HG03520 (cell line): Measurements from ENCODE around the gene USP35.

Experiments
- ATAC-seq: cut with Tn5 transposase; IDR thresholded peaks from one replicate; pipeline ENCODE4 v1.9.1; 2021; ENCODE audit warnings: mild to moderate bottlenecking, moderate library complexity; ENCODE audit not compliant: unreplicated experiment

The USP35 gene, protein sequence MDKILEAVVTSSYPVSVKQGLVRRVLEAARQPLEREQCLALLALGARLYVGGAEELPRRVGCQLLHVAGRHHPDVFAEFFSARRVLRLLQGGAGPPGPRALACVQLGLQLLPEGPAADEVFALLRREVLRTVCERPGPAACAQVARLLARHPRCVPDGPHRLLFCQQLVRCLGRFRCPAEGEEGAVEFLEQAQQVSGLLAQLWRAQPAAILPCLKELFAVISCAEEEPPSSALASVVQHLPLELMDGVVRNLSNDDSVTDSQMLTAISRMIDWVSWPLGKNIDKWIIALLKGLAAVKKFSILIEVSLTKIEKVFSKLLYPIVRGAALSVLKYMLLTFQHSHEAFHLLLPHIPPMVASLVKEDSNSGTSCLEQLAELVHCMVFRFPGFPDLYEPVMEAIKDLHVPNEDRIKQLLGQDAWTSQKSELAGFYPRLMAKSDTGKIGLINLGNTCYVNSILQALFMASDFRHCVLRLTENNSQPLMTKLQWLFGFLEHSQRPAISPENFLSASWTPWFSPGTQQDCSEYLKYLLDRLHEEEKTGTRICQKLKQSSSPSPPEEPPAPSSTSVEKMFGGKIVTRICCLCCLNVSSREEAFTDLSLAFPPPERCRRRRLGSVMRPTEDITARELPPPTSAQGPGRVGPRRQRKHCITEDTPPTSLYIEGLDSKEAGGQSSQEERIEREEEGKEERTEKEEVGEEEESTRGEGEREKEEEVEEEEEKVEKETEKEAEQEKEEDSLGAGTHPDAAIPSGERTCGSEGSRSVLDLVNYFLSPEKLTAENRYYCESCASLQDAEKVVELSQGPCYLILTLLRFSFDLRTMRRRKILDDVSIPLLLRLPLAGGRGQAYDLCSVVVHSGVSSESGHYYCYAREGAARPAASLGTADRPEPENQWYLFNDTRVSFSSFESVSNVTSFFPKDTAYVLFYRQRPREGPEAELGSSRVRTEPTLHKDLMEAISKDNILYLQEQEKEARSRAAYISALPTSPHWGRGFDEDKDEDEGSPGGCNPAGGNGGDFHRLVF

DNA sequence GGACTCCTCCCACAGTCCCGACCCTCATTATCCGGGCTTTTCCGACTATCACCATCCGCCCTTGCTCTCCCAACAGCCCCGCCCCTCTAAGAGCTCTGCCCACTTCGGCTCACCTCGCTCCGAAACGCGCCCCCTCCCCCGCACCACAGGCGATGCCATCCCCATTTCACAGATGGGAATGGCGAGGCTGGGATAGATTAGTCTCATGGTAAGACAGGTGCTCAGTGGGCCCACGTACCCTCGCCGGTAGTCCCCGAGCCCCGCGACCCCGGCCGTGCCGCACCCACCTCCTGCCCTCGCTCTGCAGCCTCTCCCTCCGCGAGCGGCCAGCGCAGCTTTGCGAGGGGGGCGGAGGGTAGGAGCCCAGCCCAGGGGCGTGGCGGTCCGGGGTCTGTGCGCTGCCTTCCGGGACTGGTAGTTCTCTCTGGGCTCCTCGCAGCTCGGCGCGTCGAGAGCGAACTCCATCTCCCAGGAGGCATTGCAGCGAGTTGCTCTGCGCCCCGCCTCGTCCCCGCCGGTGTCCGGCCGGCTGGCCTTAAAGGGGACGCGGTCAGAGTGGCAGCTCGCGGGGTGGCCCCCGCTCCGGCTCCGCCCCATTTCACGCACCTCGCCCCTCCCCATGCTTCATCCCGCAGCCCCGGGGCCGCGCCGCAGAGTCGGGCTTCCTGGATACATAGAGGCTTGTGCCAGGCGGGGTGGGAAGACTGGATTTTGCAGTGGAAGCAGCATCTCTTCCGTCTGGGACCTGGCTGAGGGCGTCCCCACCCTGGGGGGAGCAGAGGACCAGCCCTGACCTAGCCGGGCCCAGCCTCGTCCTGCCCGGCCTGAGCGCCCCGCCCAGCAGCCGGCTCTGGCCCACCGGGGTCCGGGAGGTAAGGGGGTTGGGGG, at the start of gene USP35, which contains the start of gene KCTD21:
TSS of gene USP35 (plus strand) at position 634 of the 888 bp plus-strand sequence. CDS start 7,327 bp downstream, outside the sequence.
TSS of gene KCTD21 (minus strand) at position 341 of the 888 bp plus-strand sequence. CDS start 14,072 bp downstream, outside the sequence.
- peak; percentile 94 for ATAC-seq

DNA sequence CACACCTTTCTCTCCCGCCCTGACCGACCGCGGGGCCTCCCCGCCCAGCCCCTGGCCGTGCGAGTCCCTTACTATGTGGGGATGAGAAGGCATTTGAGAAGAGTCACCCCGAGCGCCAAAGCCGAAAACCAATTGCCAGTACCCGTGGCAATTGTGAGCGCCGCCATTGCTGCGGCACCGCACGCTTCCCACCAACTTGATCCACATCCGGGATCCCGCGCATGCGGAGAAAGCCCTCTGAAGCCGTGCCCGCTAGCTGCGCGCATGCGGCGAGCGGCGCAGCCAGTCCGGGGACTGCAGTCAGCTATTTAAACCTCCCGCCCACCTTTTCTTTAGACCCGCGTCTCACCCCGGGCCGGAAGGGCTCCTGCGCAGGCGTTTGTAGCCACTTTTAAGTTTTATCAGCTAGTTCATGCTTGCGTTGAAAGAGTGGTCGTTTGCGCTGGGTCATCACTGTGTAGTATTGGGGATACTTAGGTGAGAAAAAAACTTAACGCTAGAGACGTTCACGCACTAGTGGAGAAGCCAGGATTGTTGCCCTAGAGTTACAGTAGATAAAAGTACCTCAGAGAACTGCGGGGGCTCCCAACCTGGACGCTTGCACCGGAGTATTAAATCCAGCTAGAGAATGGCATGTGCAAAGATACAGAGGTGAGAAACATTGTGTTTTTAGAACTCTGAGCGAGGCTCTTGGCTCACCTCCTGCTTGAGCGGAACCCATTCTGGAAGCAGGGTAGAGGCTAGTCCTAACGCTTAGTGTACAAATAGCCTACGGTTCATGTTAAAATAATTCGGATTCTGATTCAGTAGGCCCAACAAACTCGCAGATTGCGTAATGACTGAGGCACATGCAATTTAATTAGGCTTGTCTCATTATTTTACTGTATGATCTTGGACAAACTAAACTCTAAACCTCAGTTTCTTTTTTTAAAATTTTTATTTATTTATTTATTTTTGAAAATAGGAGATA, 49.0 kb upstream of the USP35 start, which contains the start of gene ALG8:
TSS of gene ALG8 (minus strand) at position 205 of the 970 bp plus-strand sequence. CDS start at position 167, 38 bp downstream.
- peak; percentile 92 for ATAC-seq

DNA sequence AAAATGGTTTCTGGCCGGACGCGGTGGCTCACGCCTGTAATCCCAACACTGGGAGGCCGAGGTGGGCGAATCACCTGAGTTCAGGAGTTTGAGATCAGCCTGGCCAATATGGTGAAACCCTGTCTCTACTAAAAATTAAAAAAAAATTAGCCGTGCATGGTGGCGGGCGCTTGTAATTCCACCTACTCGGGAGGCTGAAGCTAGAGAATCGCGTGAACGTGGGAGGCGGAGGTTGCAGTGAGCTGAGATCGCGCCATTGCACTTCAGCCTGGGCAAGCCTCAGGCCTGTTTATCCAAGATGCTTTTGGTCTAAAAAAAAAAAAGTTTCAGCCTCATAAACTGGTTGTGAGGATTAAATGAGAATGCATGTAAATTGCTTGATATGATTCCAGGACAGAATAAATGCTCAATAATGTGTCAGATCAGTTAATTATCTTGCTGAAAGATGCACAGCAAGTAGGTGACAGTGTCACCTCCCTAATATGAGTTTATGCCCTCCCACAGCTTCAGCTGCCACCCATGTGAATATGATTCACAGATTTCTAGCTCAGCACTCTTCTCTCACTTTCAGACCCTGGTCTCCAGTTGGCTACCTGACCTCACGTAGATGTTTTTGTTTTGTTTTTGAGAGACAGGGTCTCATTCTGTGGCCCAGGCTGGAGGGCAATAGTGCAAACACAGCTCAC, 48.2 kb upstream of the USP35 start:
- no peak for ATAC-seq

DNA sequence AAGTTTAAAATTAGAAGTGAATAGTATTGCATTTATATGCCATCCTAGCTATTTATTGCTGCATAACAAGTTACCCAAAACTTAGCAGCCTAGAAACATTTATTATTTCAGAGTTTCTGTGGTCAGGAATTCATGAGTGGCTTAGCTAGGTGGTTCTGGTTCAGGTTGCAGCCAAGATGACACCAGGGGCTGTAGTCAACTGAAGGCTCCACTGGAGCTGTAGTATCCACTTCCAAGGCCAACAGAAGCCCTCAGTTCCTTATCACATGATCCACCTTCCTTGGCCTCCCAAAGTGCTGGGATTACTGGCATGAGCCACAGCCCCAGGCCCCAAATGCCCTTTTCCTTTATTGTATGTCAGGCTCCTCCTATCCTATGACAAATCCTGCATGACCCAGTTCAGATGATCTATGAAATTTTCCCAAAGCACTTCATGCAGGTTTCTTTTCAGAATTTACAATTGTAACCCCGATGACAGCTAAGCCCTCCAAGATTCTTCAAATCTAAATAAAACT, 43.2 kb upstream of the USP35 start:
- no peak for ATAC-seq

DNA sequence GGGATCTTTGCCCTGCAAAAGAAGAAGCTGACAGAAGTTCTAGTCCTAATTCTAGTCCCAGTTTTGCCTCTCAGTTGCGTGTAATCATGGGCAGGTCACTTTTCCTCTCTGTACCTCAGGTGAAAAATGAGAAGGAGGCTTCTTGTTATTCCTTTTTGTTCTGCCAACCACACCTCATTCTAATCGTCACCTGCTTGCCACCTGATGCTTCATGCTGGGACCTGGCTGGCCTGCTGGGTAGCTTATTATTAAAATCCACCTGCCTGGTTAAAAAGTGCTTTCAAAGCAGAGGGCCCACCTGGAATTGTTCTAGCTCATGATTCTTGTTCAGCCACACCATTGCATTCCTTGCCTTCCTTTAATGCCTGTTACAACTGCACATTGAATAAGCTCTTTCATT, 40.9 kb upstream of the USP35 start:
- ATAC-seq = no peak

DNA sequence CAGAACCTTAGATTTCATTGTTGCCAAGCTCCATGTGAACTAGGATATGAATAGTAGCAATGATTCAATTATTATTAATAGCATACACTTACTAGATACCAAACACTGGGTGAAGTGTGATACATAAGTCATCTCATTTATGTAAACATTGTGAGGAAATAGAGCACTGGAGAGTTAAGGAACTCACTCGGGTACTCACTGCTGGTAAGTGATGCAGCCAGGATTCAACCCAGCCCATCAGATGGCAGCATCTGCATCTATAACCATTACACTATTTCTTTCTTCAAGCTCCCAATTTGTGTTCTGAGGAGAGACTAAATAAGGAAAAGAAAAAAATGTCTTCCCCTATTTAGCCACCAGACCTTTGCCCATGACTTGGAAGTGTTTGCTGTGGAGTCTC, 39.1 kb upstream of the USP35 start:
- no peak for ATAC-seq

DNA sequence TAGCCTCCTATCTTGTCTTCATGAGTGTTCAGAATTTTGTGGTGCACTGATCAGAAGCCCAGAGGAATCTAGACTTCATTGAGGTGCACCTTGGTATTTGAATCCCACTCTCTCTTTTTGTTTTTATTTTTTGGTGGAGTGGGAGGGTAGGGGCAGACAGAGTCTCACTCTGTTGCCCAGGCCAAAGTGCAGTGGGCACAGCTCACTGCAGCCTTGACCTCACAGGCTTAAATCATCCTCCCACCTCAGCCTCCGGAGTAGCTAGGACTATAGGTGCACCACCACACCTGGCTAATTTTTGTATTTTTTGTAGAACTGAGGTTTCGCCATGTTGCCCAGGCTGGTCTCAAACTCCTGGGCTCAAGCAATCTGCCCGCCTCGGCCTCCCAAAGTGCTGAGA, 38.4 kb upstream of the USP35 start:
- ATAC-seq = no peak

DNA sequence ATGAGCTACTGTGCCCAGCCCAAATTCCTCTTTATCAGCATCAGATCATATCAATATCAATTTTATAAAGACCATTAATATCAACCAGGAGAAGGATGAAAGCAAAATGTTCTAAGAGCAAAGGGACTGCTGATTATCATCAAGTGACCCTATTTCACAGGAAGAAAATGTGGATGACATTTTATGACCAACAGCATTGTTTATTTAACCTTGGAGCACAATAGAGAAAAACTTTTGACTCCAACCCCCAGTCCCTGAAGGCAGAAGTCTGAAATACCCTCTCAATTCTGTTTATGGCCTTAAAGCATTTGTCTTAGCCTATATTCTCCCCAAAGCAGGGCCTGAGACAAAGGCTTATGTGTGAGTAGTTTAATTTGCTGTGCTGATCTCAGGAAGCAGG, 38.0 kb upstream of the USP35 start:
- ATAC-seq = no peak

DNA sequence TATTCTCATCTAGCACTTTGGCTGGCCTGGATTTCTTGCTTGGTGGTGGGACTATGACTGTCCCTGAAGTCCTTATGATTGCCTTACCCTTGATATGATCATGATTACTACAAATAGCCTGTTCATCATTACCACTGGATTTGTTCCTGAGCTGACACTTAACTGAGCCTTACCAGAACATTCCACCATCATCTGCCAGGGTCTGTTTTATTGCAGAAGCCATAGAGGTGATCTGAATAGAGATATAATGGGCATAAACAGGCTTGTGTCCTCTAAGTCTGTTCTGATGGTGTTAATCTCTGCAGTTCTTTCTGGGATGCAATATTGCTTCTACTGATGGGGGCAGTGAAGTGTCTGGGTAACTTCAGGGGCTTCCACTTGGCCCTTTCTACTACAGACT, 36.9 kb upstream of the USP35 start:
- ATAC-seq = no peak

DNA sequence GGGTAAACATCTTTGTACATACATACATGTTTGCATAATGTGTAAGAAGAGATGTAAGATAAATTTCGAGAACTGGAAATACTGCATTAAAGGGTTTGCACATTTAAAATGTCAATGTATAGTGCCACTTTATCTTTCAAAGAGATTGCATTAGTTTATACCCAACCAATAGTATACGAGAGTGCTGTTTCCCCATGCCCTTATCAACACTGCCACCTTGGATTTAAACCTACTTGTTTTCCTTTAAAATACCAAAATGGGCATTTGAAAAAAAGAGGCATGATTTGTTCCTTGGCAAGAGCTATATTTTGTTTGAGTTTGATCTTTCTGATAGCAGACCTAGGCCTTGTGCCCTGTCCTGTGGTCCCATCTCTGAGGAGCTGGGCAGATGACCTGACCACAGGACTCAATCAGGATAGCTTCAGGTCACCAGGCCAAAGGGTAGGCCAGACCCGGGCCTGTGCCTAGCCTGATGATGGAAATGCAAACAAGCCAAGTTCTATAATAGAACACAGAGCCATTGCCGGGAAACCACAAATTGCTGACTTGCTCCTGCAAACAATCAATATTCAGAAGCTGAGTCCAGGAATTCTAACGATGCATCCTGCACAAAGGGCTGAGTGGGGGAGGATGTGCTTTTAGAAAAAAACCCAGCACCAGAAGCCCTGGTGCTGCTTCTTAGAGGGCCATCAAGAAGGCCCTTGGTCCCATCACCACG, 32.4 kb upstream of the USP35 start:
- ATAC-seq = no peak

DNA sequence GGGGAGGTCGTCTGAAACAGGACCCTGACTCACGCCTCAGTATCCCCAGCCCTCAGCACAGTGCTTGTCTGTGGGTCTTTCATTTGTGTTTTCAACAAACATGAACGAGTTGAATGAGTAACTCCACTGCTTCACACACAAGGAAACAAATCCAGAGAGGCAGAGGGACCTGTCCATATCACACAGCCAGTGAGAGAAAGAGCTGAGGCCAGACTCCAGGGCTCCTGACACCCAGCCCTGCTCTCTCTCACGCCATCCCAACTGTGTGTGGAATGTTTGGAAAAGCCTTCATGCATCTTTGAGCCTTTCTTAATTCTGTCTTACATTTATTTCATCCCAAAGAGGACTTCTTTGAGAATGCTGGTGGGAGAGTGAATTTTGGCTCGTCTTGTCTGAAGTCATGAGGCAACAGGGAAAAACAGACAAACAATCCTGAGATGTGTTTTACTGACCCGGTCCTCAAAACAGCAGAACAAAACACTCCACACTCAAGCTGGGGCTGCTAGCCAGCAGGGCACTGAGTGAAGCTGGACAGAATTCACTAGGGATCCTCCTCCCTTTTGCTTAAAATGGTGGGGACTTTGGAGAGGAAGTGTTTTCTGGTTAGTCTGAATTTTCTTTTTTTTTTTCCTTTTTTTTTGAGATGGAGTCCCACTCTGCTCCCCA, 29.6 kb upstream of the USP35 start:
- ATAC-seq = no peak

DNA sequence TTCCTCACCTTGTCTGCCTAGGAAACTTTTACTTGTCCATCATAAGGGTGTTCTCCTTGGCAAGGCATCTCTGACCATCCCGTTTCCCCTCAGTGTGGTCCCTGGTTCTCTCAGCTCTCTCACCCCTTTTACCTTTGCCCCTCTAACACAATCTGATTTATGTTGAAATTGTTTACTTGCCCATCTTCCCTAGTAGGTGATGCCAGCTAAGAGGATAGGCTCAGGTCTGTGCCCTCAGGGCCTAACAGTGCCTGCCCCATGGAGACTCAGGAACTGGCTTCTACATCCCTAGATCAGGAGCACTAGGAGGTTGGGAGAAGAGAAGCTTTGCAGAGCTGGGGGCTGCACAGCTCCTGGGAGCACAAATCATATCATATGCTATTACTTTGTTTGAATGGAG, 28.2 kb upstream of the USP35 start:
- ATAC-seq = no peak

DNA sequence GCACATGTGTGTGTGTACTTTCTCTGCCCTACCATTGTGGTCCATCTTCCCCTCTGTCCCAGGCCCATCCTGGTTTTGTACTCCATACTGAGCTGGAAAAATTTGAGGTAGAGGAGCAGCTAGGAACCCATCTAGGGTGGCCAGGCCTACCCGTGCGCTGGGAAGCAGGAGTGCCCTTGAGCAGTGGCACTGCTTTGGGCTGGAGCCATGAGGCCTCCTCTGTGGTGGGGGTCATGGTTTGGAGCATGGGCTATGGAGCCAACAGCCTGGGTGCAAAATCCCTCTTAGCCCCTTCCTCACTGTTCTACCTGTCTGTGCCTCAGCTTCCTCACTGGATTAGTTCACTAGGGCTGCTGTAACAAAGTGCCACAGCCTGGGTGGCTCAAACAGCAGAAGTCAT, 27.4 kb upstream of the USP35 start:
- no peak for ATAC-seq

DNA sequence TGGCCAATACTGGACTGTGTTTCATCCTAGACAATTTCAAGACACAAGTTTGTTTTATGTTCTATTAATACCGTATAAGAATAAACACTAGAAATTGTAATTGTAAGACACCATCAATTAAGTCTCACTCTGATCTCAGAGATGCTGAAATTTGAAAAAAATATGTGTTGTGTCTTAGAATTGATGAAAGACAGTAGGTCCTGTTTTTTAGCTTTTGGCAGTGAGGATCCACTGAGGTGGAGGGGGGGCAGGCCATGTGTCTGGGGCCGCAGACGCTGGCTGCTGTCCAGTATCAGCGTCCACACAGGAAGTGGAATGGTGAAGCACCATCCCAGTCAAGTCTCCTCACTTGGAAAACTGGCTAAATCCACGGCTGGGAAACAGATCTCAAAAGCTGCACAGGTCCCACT, 26.8 kb upstream of the USP35 start:
- ATAC-seq = no peak

DNA sequence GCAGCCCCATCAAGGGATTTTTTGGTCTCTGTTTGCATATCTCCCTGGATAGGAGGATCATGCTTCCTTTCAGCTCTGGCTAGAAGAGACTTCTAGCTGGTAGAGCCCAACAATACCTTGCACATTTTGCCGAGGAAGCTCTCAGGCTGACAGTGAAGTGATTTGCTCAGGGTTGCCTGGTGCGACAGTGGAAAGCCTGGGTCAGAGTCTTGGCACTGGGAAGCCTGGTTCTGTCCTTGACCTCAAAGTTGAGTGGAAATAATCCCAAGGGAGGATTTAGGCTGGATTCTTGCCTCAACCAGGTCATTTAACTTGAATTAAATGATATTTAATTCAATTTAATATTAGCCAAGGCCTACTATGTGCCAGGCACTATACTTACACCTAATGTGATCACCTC, 24.9 kb upstream of the USP35 start:
- ATAC-seq = no peak

DNA sequence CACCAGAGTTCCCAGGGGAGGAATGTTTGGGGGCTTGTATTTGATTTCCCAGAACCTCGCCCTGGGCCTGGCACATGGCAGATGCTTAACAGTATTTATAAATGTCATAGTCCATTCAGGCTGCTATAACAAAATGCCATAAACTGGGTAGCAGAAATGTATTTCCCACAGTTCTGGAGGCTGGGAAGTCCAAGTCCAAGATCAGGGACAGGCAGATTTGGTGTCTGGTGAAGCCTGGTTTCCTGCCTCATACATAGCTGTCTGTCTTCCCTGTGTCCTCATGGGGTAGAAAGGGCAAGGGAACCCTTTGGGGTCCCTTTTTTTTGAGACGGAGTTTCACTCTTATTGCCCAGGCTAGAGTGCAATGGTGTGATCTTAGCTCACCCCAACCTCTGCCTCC, 24.2 kb upstream of the USP35 start:
- ATAC-seq = no peak

DNA sequence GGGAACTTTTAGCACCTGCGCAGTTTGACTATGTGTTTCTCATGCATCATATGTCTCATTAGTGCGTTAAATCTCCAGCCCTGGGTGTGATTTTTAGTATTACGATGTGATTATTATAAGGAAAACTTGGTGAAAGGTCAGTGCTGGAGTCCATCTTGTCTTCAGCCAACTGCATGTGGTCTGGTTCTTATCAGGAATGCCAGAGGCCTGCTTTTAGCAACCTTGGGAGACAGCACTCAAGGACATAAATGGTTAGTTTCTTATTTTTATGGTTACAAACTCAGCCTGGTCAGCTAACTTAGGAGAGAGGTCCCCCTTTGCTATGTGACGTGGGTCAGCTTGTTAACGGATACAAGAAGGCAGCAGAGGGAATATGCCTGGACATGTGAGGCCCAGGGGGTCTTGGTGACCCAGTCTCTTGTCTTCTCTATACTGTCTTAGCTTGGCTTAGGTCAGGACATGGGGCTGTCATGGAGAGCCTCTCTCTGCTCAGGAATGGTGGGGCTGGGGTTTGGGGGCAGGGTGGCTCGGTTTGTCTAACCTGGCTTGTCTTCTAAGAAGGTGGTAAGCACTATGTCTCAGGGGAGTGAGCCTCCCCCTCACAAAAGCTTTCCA, 21.8 kb upstream of the USP35 start:
- ATAC-seq = no peak
